Liver (tissue), 9 donors: ENCODE measurements around the gene HSPA4L. TPM values are rescaled to one million over a fixed set of nuclear protein-coding genes. Genes with fewer than 3 reads are reported as not detected.
A peak's percentile ranks its signal among the peaks of the same experiment; 100 is the strongest.

Source experiments
- DNase-seq: peaks from one replicate; pipeline ENCODE4 v3.0.0-alpha.2; 2017; ENCODE audit warnings: low spot score
- H3K27ac ChIP-seq, 2 donors: one replicate each; pipeline ENCODE4 v1.7.0; 2013; ENCODE audit warnings: inconsistent platforms in 2 of 2, low read length in 2 of 2, control low read depth in 1 of 2, low read depth in 1 of 2, mild to moderate bottlenecking in 1 of 2
- H3K27me3 ChIP-seq, 4 donors: one replicate each; pipeline versions ENCODE4 v1.6.1 to v1.7.0; 2013; ENCODE audit warnings: low read length in 3 of 4, inconsistent platforms in 1 of 4, mild to moderate bottlenecking in 1 of 4, moderate library complexity in 1 of 4; ENCODE audit not compliant: control insufficient read depth in 4 of 4, insufficient read depth in 4 of 4
- H3K36me3 ChIP-seq, 4 donors: one replicate each; pipeline versions ENCODE4 v1.6.1 to v1.7.0; 2013; ENCODE audit warnings: low read length in 3 of 4, mild to moderate bottlenecking in 3 of 4, low read depth in 1 of 4, moderate library complexity in 1 of 4; ENCODE audit not compliant: control insufficient read depth in 4 of 4, insufficient read depth in 3 of 4
- H3K4me1 ChIP-seq, 4 donors: one replicate each; pipeline versions ENCODE4 v1.6.1 to v1.7.0; 2013; ENCODE audit warnings: low read length in 3 of 4, mild to moderate bottlenecking in 3 of 4, moderate library complexity in 1 of 4; ENCODE audit not compliant: control insufficient read depth in 4 of 4, insufficient read depth in 4 of 4
- H3K4me3 ChIP-seq, 3 donors: one replicate each; pipeline versions ENCODE4 v1.6.1 to v1.7.0; 2013; ENCODE audit warnings: low read length in 3 of 3, control low read depth in 1 of 3, low read depth in 1 of 3, mild to moderate bottlenecking in 1 of 3
- H3K9ac ChIP-seq, 2 donors: one replicate each; pipeline ENCODE4 v1.7.0; 2013; ENCODE audit warnings: low read length in 2 of 2, mild to moderate bottlenecking in 2 of 2, moderate library complexity in 2 of 2, control low read depth in 1 of 2, low read depth in 1 of 2
- H3K9me3 ChIP-seq, 4 donors: one replicate each; pipeline versions ENCODE4 v1.6.1 to v1.7.0; 2013; ENCODE audit warnings: low read length in 3 of 4; ENCODE audit not compliant: control insufficient read depth in 4 of 4
- FOXA1 ChIP-seq: IDR thresholded peaks from 2 replicates; pipeline ENCODE4 v1.6.1; 2016; ENCODE audit warnings: antibody characterized with exemption
- FOXA2 ChIP-seq: IDR thresholded peaks from 2 replicates; pipeline ENCODE4 v1.6.1; 2016; ENCODE audit warnings: antibody characterized with exemption
- GABPA ChIP-seq, 2 donors: IDR thresholded peaks in 1 of 2; conservative IDR thresholded peaks in 1 of 2; 2 replicates each; pipeline ENCODE4 v1.6.1; 2016; ENCODE audit warnings: antibody characterized with exemption in 2 of 2, mild to moderate bottlenecking in 1 of 2, moderate library complexity in 1 of 2
- HNF4A ChIP-seq, 2 donors: conservative IDR thresholded peaks; 2 replicates each; pipeline ENCODE4 v1.6.1; 2016; ENCODE audit warnings: antibody characterized with exemption in 2 of 2, mild to moderate bottlenecking in 2 of 2
- HNF4G ChIP-seq: IDR thresholded peaks from 2 replicates; pipeline ENCODE4 v1.6.1; 2016; ENCODE audit warnings: antibody characterized with exemption
- JUND ChIP-seq, 2 donors: IDR thresholded peaks; 2 replicates each; pipeline ENCODE4 v1.6.1; 2016; ENCODE audit warnings: antibody characterized with exemption in 2 of 2
- MAX ChIP-seq: IDR thresholded peaks from 2 replicates; pipeline ENCODE4 v1.6.1; 2016; ENCODE audit warnings: antibody characterized with exemption
- RAD21 ChIP-seq, 2 donors: IDR thresholded peaks; 2 replicates each; pipeline ENCODE4 v1.6.1; 2016; ENCODE audit warnings: antibody characterized with exemption in 2 of 2, mild to moderate bottlenecking in 2 of 2
- REST ChIP-seq: IDR thresholded peaks from 2 replicates; pipeline ENCODE4 v1.6.1; 2016; ENCODE audit warnings: antibody characterized with exemption, mild to moderate bottlenecking
- RXRA ChIP-seq, 2 donors: IDR thresholded peaks; 2 replicates each; pipeline ENCODE4 v1.6.1; 2017 to 2018; ENCODE audit warnings: antibody characterized with exemption in 2 of 2, mild to moderate bottlenecking in 1 of 2
- SP1 ChIP-seq: IDR thresholded peaks from 2 replicates; pipeline ENCODE4 v1.6.1; 2018; ENCODE audit warnings: antibody characterized with exemption, mild to moderate bottlenecking
- TAF1 ChIP-seq: conservative IDR thresholded peaks from 2 replicates; pipeline ENCODE4 v1.6.1; 2016; ENCODE audit warnings: antibody characterized with exemption, mild to moderate bottlenecking
- WGBS: extraction: QIAGEN DNeasy Blood & Tissue Kit; methylation state at CpG from one replicate; pipeline ENCODE4 v1.1.7; 2013; 5-methylcytosine and 5-hydroxymethylcytosine counted together
- polyA plus RNA-seq, 2 donors: library from polyadenylated mRNA; stranded (reverse) in 1 of 2; unstranded in 1 of 2; fragments of 200-250 nt in 1 of 2; fragments of >200 nt in 1 of 2; fragmentation: Nextera tagmentation in 1 of 2; extraction: Ambion mirVana in 1 of 2; gene quantifications; one replicate each; pipeline versions ENCODE4 v1.2.1 to v1.2.3, GENCODE V29; 2013 to 2015
- total RNA-seq, 2 donors: library from RNA; depleted of rRNA; stranded (reverse); fragments of >200 nt; gene quantifications; one replicate each; pipeline ENCODE4 v1.2.3, GENCODE V29; 2014
- donor health status: healthy.
- donor health status: healthy.
- donor health status: healthy.
- donor health status: healthy.
- donor health status: healthy.

Gene HSPA4L
- total and polyA plus RNA-seq, 4 donors, result 1.6 to 5.3 (median 2.8) TPM

GRCh38 chr4:127793528-127793927 is 11.4 kb downstream of the HSPA4L start:
- TF ChIP-seq REST (no peak), TAF1 (no peak), SP1 (no peak), FOXA2 (no peak), JUND (IDR thresholded peaks at IDR 0.05) (no peak)
- Histone ChIP-seq H3K9ac (no peak overlapping the region), H3K4me1 (peaks cover 0 to 2% (median 0%) of the 10 kb centered on the region in 4 donors), H3K27ac (no peak overlapping the region), H3K9me3 (no peaks in the 10 kb centered on the region), H3K27me3 (no peaks in the 10 kb centered on the region), H3K4me3 (no peak overlapping the region), H3K36me3 (no peaks in the 10 kb centered on the region)
- no peak for DNase-seq
- 26% methylated on average over 1 of the region's 1 CpG for WGBS

- H3K4me1 ChIP-seq, result no peaks in the 10 kb centered on the region
- H3K9ac ChIP-seq, result no peak overlapping the region
- no peaks in the 10 kb centered on the region for H3K9me3 ChIP-seq
- DNase-seq, result no peak
- H3K27me3 ChIP-seq, result no peaks in the 10 kb centered on the region
- no peak overlapping the region for H3K27ac ChIP-seq
- no peaks in the 10 kb centered on the region for H3K36me3 ChIP-seq
- no peak overlapping the region for H3K4me3 ChIP-seq
- TF ChIP-seq MAX (no peak), JUND (IDR thresholded peaks at IDR 0.05) (no peak), GABPA (IDR thresholded peaks at IDR 0.05 in 1 of 2, conservative IDR thresholded peaks at IDR 0.05 in 1 of 2) (no peak)
Measured at GRCh38 chr4:127799711-127800110, 17.6 kb downstream of the HSPA4L start.

GRCh38 chr4:127809173-127809800 is 27.2 kb downstream of the HSPA4L start:
- TF ChIP-seq HNF4A (conservative IDR thresholded peaks at IDR 0.05) (peak in 1 of 2 donors; percentile 40), FOXA2 (no peak), RXRA (IDR thresholded peaks at IDR 0.05) (no peak), MAX (no peak), RAD21 (IDR thresholded peaks at IDR 0.05) (peak in 1 of 2 donors; percentile 37), FOXA1 (no peak), SP1 (no peak), JUND (IDR thresholded peaks at IDR 0.05) (no peak), REST (no peak), HNF4G (no peak)
- Histone ChIP-seq H3K27ac (no peak overlapping the region), H3K36me3 (no peaks in the 10 kb centered on the region), H3K27me3 (no peaks in the 10 kb centered on the region), H3K4me3 (no peak overlapping the region), H3K9me3 (no peaks in the 10 kb centered on the region), H3K4me1 (peaks cover 0 to 12% (median 0%) of the 10 kb centered on the region in 4 donors), H3K9ac (no peak overlapping the region)
- DNase-seq, result no peak
- 62% methylated on average over 6 of the region's 6 CpGs for WGBS
